WTC11 (cell line): ENCODE data around the gene GPN3. TPM values are rescaled to one million over a fixed set of nuclear protein-coding genes. Genes with fewer than 3 reads are reported as not detected.

Source experiments
- ATAC-seq: fragments of 200-7000 bp; cut with Tn5 transposase; 2 replicates; pipeline ENCODE4 v1.10.0; 2021; ENCODE audit warnings: mild to moderate bottlenecking, moderate library complexity
- CTCF ChIA-PET: fragments of 300-600 bp; sonication (Branson Sonifier 250); formaldehyde crosslinking; loops from one replicate; lab custom pipeline; 2021; ENCODE audit warnings: antibody characterized with exemption; lab: Charles Lee
- POLR2A ChIA-PET: fragments of 350-600 bp; sonication (Branson Sonifier 250); formaldehyde crosslinking; loops from one replicate; lab custom pipeline; 2021; ENCODE audit warnings: antibody characterized with exemption; lab: Charles Lee
- DNase-seq: peaks from one replicate; pipeline ENCODE4 v3.0.0; 2021; ENCODE audit warnings: low spot score
- H3K27ac Mint-ChIP-seq: 2 replicates; pipeline ENCODE4 v1.8.0; 2021; ENCODE audit warnings: mixed read lengths
- H3K27me3 Mint-ChIP-seq: 2 replicates; pipeline ENCODE4 v1.8.0; 2021; ENCODE audit warnings: low read depth, mild to moderate bottlenecking, moderate library complexity, mixed read lengths
- H3K36me3 Mint-ChIP-seq: 2 replicates; pipeline ENCODE4 v1.8.0; 2021; ENCODE audit warnings: mixed read lengths
- H3K4me1 Mint-ChIP-seq: 2 replicates; pipeline ENCODE4 v1.8.0; 2022; ENCODE audit warnings: mixed read lengths
- H3K4me3 Mint-ChIP-seq: 2 replicates; pipeline ENCODE4 v1.8.0; 2021; ENCODE audit warnings: mild to moderate bottlenecking, moderate library complexity, mixed read lengths
- H3K9me3 Mint-ChIP-seq: 2 replicates; pipeline ENCODE4 v1.8.0; 2021; ENCODE audit warnings: mixed read lengths
- E2F4 ChIP-seq: sonication (generic); formaldehyde crosslinking; IDR thresholded peaks from 2 replicates; pipeline ENCODE4 v1.8.1; 2022; ENCODE audit warnings: low read depth, mild to moderate bottlenecking, moderate library complexity, missing genetic modification reagents, borderline replicate concordance
- ESRRA ChIP-seq: sonication (generic); formaldehyde crosslinking; IDR thresholded peaks from 2 replicates; pipeline ENCODE4 v1.8.1; 2022; ENCODE audit warnings: mild to moderate bottlenecking, missing genetic modification reagents, borderline replicate concordance
- ETV6 ChIP-seq: sonication (generic); formaldehyde crosslinking; IDR thresholded peaks from 2 replicates; pipeline ENCODE4 v1.8.1; 2022; ENCODE audit warnings: mild to moderate bottlenecking, missing genetic modification reagents
- FOXK1 ChIP-seq: sonication (generic); formaldehyde crosslinking; IDR thresholded peaks from 2 replicates; pipeline ENCODE4 v1.8.0; 2022; ENCODE audit warnings: mild to moderate bottlenecking, moderate library complexity, missing genetic modification reagents
- GTF2I ChIP-seq: fragments of 250-450 bp; sonication (Bioruptor Pico); conservative IDR thresholded peaks from 2 replicates; pipeline ENCODE4 v1.4.0; 2021; ENCODE audit warnings: mild to moderate bottlenecking
- JUN ChIP-seq: sonication (generic); formaldehyde crosslinking; IDR thresholded peaks from 2 replicates; pipeline ENCODE4 v1.8.0; 2023; ENCODE audit warnings: mild to moderate bottlenecking, missing genetic modification reagents
- MYBL2 ChIP-seq: sonication (generic); formaldehyde crosslinking; IDR thresholded peaks from 2 replicates; pipeline ENCODE4 v1.8.1; 2023; ENCODE audit warnings: mild to moderate bottlenecking, moderate library complexity, missing genetic modification reagents
- NR3C1 ChIP-seq: sonication (generic); formaldehyde crosslinking; conservative IDR thresholded peaks from 2 replicates; pipeline ENCODE4 v1.8.1; 2023; ENCODE audit warnings: low read depth, mild to moderate bottlenecking, missing genetic modification reagents
- PRDM15 ChIP-seq: sonication (generic); formaldehyde crosslinking; IDR thresholded peaks from 2 replicates; pipeline ENCODE4 v1.8.0; 2022; ENCODE audit warnings: missing genetic modification reagents
- SMAD4 ChIP-seq: sonication (generic); formaldehyde crosslinking; IDR thresholded peaks from 2 replicates; pipeline ENCODE4 v1.8.0; 2022; ENCODE audit warnings: mild to moderate bottlenecking, missing genetic modification reagents
- SOX15 ChIP-seq: fragments of 250-450 bp; sonication (Bioruptor Pico); IDR thresholded peaks from 2 replicates; pipeline ENCODE4 v1.9.0; 2021; ENCODE audit warnings: mild to moderate bottlenecking
- TEAD4 ChIP-seq: sonication (generic); formaldehyde crosslinking; IDR thresholded peaks from 2 replicates; pipeline ENCODE4 v1.8.0; 2022; ENCODE audit warnings: mild to moderate bottlenecking, missing genetic modification reagents
- USF1 ChIP-seq: sonication (generic); formaldehyde crosslinking; IDR thresholded peaks from 2 replicates; pipeline ENCODE4 v1.8.0; 2022; ENCODE audit warnings: mild to moderate bottlenecking, missing genetic modification reagents
- USF2 ChIP-seq: sonication (generic); formaldehyde crosslinking; IDR thresholded peaks from 2 replicates; pipeline ENCODE4 v1.8.1; 2023; ENCODE audit warnings: mild to moderate bottlenecking, missing genetic modification reagents, moderate library complexity
- ZNF396 ChIP-seq: fragments of 250-450 bp; sonication (Bioruptor Pico); IDR thresholded peaks from 2 replicates; pipeline ENCODE4 v1.8.0; 2021; ENCODE audit warnings: mild to moderate bottlenecking, moderate library complexity, borderline replicate concordance
- ZNF416 ChIP-seq: fragments of 250-450 bp; sonication (Bioruptor Pico); IDR thresholded peaks from 2 replicates; pipeline ENCODE4 v1.9.0; 2021; ENCODE audit warnings: mild to moderate bottlenecking, inconsistent platforms
- ZNF512 ChIP-seq: sonication (generic); formaldehyde crosslinking; IDR thresholded peaks from 2 replicates; pipeline ENCODE4 v1.8.1; 2022; ENCODE audit warnings: missing genetic modification reagents, borderline replicate concordance
- ZNF671 ChIP-seq: fragments of 250-450 bp; sonication (Bioruptor Pico); IDR thresholded peaks from 2 replicates; pipeline ENCODE4 v1.8.0; 2021; ENCODE audit warnings: mild to moderate bottlenecking
- total RNA-seq: library from RNA; stranded (reverse); gene quantifications from 3 replicates; pipeline ENCODE4 v1.2.3, GENCODE V29; 2021

GPN3 gene
- total RNA-seq, 1 experiment from 2014 or later = 46.4 TPM

- TF ChIP-seq FOXK1 (CRISPR knock-in tag) = no peak
- TF ChIP-seq E2F4 (CRISPR knock-in tag) = no peak
- no peak for TF ChIP-seq PRDM15 (CRISPR knock-in tag)
- TF ChIP-seq MYBL2 (CRISPR knock-in tag) = no peak
- no peak for TF ChIP-seq ZNF416 (CRISPR knock-in tag)
Measured at GRCh38 chr12:110505332-110505731, 37.3 kb upstream of the GPN3 start (continued).

- peaks cover 7% of the 10 kb centered on the region for H3K9me3 Mint-ChIP-seq
- no peak for DNase-seq
- no peak for ATAC-seq
- ChIA-PET CTCF (interaction anchor here (1.3 to 1.6 kb wide), 2 partner anchors 35 to 53 kb away, joined by 3 to 5 read pairs; partner anchors contain the start of genes ARPC3, FAM216A and GPN3), POLR2A (interaction anchor here (0.6 to 0.7 kb wide), 3 partner anchors 100 to 263 kb away, joined by 3 to 7 read pairs (median 3); no protein-coding TSS in a partner anchor)
- H3K36me3 Mint-ChIP-seq = peaks cover 8% of the 10 kb centered on the region
- H3K27ac Mint-ChIP-seq = no peak overlapping the region
- H3K4me1 Mint-ChIP-seq = peaks cover 8% of the 10 kb centered on the region
- H3K27me3 Mint-ChIP-seq = peaks cover 30% of the 10 kb centered on the region
- TF ChIP-seq ZNF396 (CRISPR knock-in tag) (no peak), E2F4 (CRISPR knock-in tag) (no peak), FOXK1 (CRISPR knock-in tag) (no peak), SMAD4 (CRISPR knock-in tag) (no peak), NR3C1 (CRISPR knock-in tag) (no peak), ESRRA (CRISPR knock-in tag) (no peak), USF1 (no peak), ZNF512 (no peak), USF2 (no peak), ZNF671 (CRISPR knock-in tag) (no peak), ETV6 (CRISPR knock-in tag) (no peak), SOX15 (CRISPR knock-in tag) (no peak), JUN (no peak), GTF2I (CRISPR knock-in tag) (no peak), TEAD4 (CRISPR knock-in tag) (no peak), ZNF416 (CRISPR knock-in tag) (no peak)
- no peak overlapping the region for H3K4me3 Mint-ChIP-seq
Measured at GRCh38 chr12:110503432-110503831, 35.4 kb upstream of the GPN3 start.
